ENCODE data around the gene NRL. TPM values are rescaled to one million over a fixed set of nuclear protein-coding genes. Genes with fewer than 3 reads are reported as not detected.

NRL gene
- total RNA-seq, 4 donors from 2014 or later = 2.1 to 11.7 (median 8.4) TPM

DNA sequence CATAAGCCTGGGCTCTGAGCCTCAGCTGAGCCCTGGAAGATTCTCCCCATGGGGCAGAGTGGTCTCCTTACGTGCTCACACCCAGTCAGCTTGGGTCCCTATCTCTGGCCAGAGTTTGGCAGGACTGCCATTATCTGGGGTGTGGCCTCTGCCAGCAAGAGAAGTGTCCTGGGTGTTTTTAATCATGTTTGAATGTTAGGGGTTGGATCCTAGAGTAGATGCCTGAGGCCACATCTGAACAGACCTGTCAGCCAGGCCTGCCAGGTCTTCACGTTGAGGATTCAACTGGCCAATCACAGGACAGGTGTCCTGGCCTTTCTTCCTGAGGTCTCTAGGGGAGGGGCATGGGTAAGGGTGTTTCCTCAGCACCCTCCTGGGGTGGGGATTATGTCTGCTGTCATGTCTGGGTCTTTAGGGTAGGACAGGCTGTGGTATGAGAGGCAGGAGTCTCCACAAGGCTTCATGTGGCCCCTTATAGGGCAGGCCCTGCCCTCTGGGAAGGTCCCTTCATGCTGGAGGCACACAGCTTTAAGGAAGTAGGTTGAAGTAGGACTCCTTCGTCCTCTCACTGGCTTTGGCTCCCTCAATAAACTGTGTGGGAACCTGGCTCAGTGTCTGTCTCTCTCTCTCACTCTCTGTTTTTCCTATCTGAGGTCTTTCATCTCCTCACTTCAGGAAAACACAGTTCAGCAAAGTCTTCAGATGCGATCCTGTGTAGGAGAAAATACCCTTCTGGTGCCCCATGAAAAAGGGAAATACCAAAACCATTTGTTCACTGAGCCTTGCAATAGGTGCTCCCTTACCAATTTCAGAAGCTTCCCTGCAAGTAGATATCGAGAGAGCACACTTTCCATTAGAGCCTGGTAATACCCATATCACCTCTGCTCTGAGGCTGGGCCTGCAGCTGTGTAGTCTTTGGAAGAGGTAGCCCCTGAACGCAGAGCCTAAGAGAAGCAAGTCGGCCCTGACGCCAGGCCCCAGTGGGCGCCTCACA, 9.0 kb upstream of the NRL start:
- no peak for DNase-seq
- Histone ChIP-seq H3K27ac (no peak overlapping the region), H3K9me3 (no peaks in the 10 kb centered on the region), H3K36me3 (peaks cover 47 to 55% of the 10 kb centered on the region in 2 donors), H3K27me3 (no peaks in the 10 kb centered on the region), H3K4me3 (replicated peaks in 1 of 3) (no peak overlapping the region), H3K4me1 (no peaks in the 10 kb centered on the region)
- 85 to 87% methylated on average over 9 of the region's 9 CpGs for WGBS, 2 donors
- intact Hi-C loops (cut with DNase I) = no loop called here
- TF ChIP-seq, protein P1, sequence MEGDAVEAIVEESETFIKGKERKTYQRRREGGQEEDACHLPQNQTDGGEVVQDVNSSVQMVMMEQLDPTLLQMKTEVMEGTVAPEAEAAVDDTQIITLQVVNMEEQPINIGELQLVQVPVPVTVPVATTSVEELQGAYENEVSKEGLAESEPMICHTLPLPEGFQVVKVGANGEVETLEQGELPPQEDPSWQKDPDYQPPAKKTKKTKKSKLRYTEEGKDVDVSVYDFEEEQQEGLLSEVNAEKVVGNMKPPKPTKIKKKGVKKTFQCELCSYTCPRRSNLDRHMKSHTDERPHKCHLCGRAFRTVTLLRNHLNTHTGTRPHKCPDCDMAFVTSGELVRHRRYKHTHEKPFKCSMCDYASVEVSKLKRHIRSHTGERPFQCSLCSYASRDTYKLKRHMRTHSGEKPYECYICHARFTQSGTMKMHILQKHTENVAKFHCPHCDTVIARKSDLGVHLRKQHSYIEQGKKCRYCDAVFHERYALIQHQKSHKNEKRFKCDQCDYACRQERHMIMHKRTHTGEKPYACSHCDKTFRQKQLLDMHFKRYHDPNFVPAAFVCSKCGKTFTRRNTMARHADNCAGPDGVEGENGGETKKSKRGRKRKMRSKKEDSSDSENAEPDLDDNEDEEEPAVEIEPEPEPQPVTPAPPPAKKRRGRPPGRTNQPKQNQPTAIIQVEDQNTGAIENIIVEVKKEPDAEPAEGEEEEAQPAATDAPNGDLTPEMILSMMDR (IDR thresholded peaks at IDR 0.05) = no peak
- TF ChIP-seq POLR2A (IDR thresholded peaks at IDR 0.05) = no peak

DNA sequence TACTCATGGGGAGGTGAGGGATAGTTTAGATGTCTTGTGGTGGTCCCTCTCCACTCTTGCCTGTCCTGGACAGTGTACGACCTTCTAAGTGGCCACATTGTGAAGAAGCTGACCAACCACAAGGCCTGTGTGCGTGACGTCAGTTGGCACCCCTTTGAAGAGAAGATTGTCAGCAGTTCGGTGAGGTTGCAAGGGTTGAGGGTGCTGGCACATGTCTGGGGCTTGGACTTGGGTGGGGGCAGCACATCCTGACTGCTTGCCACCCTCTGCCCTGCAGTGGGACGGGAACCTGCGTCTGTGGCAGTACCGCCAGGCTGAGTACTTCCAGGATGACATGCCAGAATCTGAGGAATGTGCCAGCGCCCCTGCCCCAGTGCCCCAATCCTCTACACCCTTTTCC, 8.1 kb upstream of the NRL start:
- intact Hi-C loops (cut with DNase I) = no loop called here
- WGBS, 2 donors = 96% methylated on average over 8 of the region's 8 CpGs
- H3K36me3 ChIP-seq = peaks cover 55 to 63% of the 10 kb centered on the region in 2 donors
- TF ChIP-seq, protein P1 (IDR thresholded peaks at IDR 0.05) = no peak
- TF ChIP-seq POLR2A (IDR thresholded peaks at IDR 0.05) = no peak
- H3K27me3 ChIP-seq = no peaks in the 10 kb centered on the region
- H3K27ac ChIP-seq = no peak overlapping the region
- no peaks in the 10 kb centered on the region for H3K4me1 ChIP-seq
- no peak overlapping the region for H3K4me3 ChIP-seq (replicated peaks in 1 of 3)
- no peaks in the 10 kb centered on the region for H3K9me3 ChIP-seq
- no peak for DNase-seq

DNA sequence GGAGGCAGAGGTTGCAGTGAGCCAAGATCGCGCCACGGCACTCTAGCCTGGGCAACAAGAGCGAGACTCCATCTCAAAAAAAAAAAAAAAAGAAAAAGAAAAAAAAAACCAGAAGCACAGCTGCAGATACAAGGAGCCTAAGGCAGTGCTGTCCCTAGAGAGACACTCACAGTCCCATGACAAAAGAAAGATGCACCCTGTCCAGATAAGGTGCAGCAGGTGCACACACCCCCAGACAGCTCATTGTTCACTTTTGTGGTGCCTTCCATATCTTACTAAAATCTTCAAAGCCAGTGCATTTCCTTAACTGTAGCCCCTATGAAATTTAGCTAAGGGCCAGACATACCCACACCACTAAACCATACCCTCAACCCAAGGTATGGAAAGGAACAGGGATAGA, 7.7 kb upstream of the NRL start:
- peaks cover 55 to 65% of the 10 kb centered on the region in 2 donors for H3K36me3 ChIP-seq
- no peak for DNase-seq
- no peaks in the 10 kb centered on the region for H3K9me3 ChIP-seq
- H3K27ac ChIP-seq = no peak overlapping the region
- no peak overlapping the region for H3K4me3 ChIP-seq (replicated peaks in 1 of 3)
- 94 to 96% methylated on average over 4 of the region's 4 CpGs for WGBS, 2 donors
- no peaks in the 10 kb centered on the region for H3K27me3 ChIP-seq
- intact Hi-C loops (cut with DNase I) = no loop called here
- no peak for TF ChIP-seq POLR2A (IDR thresholded peaks at IDR 0.05)
- TF ChIP-seq, protein P1 (IDR thresholded peaks at IDR 0.05) = no peak
- no peaks in the 10 kb centered on the region for H3K4me1 ChIP-seq

DNA sequence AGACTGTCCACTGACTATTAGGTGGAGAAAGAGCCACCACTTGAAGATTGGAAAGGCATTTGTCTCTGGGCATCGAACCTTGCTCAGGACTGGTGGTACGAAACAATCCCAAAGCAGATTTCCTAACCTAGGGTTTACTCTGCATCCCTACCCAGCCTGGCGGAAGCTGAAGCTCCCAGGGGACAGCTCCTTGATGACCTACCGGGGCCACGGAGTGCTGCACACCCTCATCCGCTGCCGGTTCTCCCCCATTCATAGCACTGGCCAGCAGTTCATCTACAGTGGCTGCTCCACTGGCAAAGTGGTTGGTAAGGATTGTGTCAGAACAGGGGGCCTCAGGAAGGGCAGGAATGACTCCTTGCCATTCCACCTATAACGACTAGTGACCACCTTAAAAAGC, 6.5 kb upstream of the NRL start:
- Histone ChIP-seq H3K9me3 (no peaks in the 10 kb centered on the region), H3K36me3 (peaks cover 55 to 69% of the 10 kb centered on the region in 2 donors), H3K4me3 (replicated peaks in 1 of 3) (no peak overlapping the region), H3K27ac (no peak overlapping the region), H3K27me3 (no peaks in the 10 kb centered on the region), H3K4me1 (peaks cover 6 to 10% of the 10 kb centered on the region in 2 donors)
- 94 to 96% methylated on average over 8 of the region's 8 CpGs for WGBS, 2 donors
- intact Hi-C loops (cut with DNase I) = no loop called here
- TF ChIP-seq, protein P1 (IDR thresholded peaks at IDR 0.05) = no peak
- no peak for TF ChIP-seq POLR2A (IDR thresholded peaks at IDR 0.05)
- DNase-seq = no peak

DNA sequence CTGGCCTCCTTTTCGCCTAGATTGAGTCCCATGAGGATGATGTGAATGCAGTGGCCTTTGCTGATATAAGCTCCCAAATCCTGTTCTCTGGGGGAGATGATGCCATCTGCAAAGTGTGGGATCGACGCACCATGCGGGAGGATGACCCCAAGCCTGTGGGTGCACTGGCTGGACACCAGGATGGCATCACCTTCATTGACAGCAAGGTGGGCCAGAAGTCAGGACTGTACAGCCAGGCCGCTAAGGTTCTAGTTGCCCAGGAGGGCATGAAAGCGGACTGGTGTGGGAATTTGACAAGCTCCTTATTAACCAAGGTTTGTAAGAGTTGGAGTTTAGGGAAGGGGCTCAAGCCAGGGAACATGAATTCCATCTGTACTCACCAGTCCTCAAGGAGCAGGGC, 4.9 kb upstream of the NRL start:
- WGBS, 2 donors = 98 to 99% methylated on average over 6 of the region's 6 CpGs
- DNase-seq = no peak
- intact Hi-C loops (cut with DNase I) = no loop called here
- Histone ChIP-seq H3K4me1 (peaks cover 13 to 14% of the 10 kb centered on the region in 2 donors), H3K4me3 (replicated peaks in 1 of 3) (no peak overlapping the region), H3K36me3 (peaks cover 55 to 69% of the 10 kb centered on the region in 2 donors), H3K27me3 (no peaks in the 10 kb centered on the region), H3K9me3 (no peaks in the 10 kb centered on the region), H3K27ac (no peak overlapping the region)
- TF ChIP-seq, protein P1 (IDR thresholded peaks at IDR 0.05) = no peak
